ENCODE results near the gene VAPA.

DNA sequence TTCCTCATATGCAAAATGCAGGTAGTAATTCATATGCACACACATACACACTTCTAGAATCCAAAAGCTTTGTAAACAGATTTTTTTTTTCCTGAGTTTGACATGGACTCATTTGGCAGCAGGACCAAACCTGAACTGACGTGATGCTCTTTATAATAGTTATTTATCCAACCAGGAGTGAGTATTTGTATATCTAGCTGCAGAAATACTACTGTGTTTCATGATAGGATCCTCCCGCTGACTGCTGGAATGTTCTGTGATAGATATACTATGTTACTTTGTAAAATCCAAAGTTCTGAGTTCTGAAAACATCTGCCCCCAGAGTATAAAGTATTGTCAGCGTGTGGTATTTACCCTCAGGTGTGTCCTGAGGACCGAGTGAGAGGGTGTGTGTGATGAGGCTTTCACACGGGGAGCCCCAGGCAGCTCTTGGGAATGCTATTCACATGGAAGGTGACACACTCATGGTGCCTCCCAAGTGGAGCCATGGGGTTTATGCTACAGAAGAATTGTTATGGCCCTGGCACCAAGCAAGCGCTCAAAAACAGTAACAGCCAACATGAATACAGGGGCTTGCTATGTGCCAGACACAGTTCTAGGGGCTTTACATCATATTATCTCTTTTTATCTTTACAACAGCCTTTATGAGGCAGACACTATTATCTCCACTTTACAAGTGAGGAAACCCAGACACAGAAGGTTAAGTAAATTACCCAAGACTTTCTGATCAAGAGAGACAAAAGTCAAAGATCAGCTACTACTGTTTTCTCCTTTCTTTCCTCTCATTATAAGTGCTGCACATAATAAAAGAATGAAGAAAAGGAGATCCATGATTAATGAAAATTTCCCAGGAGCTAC lies 44.7 kb upstream of the VAPA start:
- TF ChIP-seq, protein P1, sequence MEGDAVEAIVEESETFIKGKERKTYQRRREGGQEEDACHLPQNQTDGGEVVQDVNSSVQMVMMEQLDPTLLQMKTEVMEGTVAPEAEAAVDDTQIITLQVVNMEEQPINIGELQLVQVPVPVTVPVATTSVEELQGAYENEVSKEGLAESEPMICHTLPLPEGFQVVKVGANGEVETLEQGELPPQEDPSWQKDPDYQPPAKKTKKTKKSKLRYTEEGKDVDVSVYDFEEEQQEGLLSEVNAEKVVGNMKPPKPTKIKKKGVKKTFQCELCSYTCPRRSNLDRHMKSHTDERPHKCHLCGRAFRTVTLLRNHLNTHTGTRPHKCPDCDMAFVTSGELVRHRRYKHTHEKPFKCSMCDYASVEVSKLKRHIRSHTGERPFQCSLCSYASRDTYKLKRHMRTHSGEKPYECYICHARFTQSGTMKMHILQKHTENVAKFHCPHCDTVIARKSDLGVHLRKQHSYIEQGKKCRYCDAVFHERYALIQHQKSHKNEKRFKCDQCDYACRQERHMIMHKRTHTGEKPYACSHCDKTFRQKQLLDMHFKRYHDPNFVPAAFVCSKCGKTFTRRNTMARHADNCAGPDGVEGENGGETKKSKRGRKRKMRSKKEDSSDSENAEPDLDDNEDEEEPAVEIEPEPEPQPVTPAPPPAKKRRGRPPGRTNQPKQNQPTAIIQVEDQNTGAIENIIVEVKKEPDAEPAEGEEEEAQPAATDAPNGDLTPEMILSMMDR (IDR thresholded peaks at IDR 0.05): no peak
- TF ChIP-seq POLR2A (IDR thresholded peaks at IDR 0.05): no peak

Measured in vagina (tissue), 2 donors.